ENCODE data around the gene BCORL1.

DNA sequence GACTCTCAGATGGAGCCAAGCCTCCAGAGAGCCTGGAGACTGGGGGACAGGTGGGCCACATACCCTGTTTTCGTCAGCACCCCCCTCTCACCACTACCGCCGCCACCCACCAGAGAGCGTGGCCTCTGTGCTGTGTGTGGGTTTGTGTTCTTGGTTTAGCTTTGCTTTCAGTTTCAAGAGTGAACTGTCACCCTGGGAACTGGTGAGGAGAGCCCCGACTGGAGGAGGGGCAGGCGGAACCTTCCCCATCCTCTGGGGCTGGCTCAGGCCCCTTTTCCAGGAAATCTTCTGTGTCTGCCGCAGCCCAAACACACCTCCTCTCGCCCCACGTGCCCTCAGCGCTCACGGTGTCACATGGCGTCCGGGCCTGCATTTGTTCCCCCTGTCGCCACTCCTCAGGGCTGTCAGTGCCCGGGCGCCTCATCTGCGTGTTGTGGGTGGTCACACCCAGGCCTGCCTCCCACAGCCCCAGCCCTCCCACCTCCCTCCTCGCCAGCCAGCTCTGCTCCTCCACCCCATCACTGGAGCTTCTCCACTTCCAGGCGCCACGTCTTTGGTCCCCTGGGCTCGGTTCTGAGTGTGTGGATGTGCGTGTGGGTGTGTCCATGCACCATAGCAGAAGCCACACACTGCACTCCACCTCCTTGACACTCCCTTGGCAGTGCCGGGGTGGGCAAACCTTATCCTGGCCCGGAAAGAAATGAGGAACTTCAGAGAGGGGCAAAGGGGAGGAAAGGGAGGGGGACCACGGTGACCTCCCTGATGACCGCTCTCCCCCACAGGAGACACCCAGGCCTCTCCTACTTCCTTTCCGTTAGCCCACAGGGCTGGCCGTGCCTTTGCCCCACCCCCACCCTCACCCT is 100.0 kb downstream of the BCORL1 start:
- TF ChIP-seq CTCF (IDR thresholded peaks at IDR 0.05) (no peak), POLR2A (IDR thresholded peaks at IDR 0.05) (no peak)

All from thyroid gland (tissue), 4 donors.